Ishikawa (cell line): ENCODE results near the gene THAP3.

Experiments used
- CEBPB ChIP-seq: IDR thresholded peaks from 2 replicates; pipeline ENCODE4 v1.6.1; 2012
- CREB1 ChIP-seq: IDR thresholded peaks from 2 replicates; pipeline ENCODE4 v1.6.1; 2012; ENCODE audit warnings: low read depth
- EGR1 ChIP-seq: IDR thresholded peaks from 2 replicates; pipeline ENCODE4 v1.6.1; 2012
- EP300 ChIP-seq: IDR thresholded peaks from 2 replicates; pipeline ENCODE4 v1.6.1; 2012; ENCODE audit warnings: borderline replicate concordance
- FOXM1 ChIP-seq: IDR thresholded peaks from 2 replicates; pipeline ENCODE4 v1.6.1; 2012; ENCODE audit warnings: low read depth, borderline replicate concordance
- MAX ChIP-seq: IDR thresholded peaks from 2 replicates; pipeline ENCODE4 v1.6.1; 2012
- NFIC ChIP-seq: IDR thresholded peaks from 2 replicates; pipeline ENCODE4 v1.6.1; 2012
- RAD21 ChIP-seq: IDR thresholded peaks from 2 replicates; pipeline ENCODE4 v1.6.1; 2012; ENCODE audit warnings: low read depth
- REST ChIP-seq: IDR thresholded peaks from 2 replicates; pipeline ENCODE4 v1.6.1; 2012; ENCODE audit warnings: low read depth, mild to moderate bottlenecking
- TAF1 ChIP-seq: IDR thresholded peaks from 2 replicates; pipeline ENCODE4 v1.6.1; 2012; ENCODE audit warnings: low read depth, mild to moderate bottlenecking
- TCF12 ChIP-seq: IDR thresholded peaks from 2 replicates; pipeline ENCODE4 v1.6.1; 2012; ENCODE audit warnings: low read depth
- TEAD4 ChIP-seq: IDR thresholded peaks from 2 replicates; pipeline ENCODE4 v1.6.1; 2012
- USF1 ChIP-seq: IDR thresholded peaks from 2 replicates; pipeline ENCODE4 v1.6.1; 2012
- YY1 ChIP-seq: IDR thresholded peaks from 2 replicates; pipeline ENCODE4 v1.6.1; 2012; ENCODE audit warnings: low read depth
- ZBTB7A ChIP-seq: IDR thresholded peaks from 2 replicates; pipeline ENCODE4 v1.6.1; 2012; ENCODE audit warnings: low read depth

The THAP3 gene

GRCh38 chr1:6624710-6625583 is at the start of gene THAP3:
TSS of gene THAP3 (plus strand) at chr1:6624868. CDS start at chr1:6625219, 351 bp downstream.
- no peak for TF ChIP-seq EGR1
- TF ChIP-seq RAD21 = no peak
- TF ChIP-seq TEAD4 = no peak
- no peak for TF ChIP-seq CREB1
- TF ChIP-seq USF1 = 0 out of 2 replicates have a peak, but pooled peaks have one; percentile 11
- TF ChIP-seq ZBTB7A = peak; percentile 50
- TF ChIP-seq MAX = peak; percentile 34
- TF ChIP-seq FOXM1 = no peak
- no peak; the same call in 1 of the 2 replicates for TF ChIP-seq REST
- peak; percentile 97 for TF ChIP-seq YY1
- no peak for TF ChIP-seq EP300
- 0 out of 2 replicates have a peak, but pooled peaks have one; percentile 2 for TF ChIP-seq TCF12
- peak; percentile 53; the same call in 1 of the 2 replicates for TF ChIP-seq TAF1
- TF ChIP-seq NFIC = peak; percentile 65
- TF ChIP-seq CEBPB = no peak

GRCh38 chr1:6577831-6578525 is 46.7 kb upstream of the THAP3 start:
- TF ChIP-seq EGR1 (no peak), MAX (no peak), EP300 (no peak), TCF12 (no peak), CREB1 (no peak), RAD21 (no peak), ZBTB7A (no peak), YY1 (no peak), CEBPB (no peak), TEAD4 (no peak), NFIC (no peak), REST (no peak), TAF1 (no peak), FOXM1 (no peak), USF1 (no peak)

- TF ChIP-seq TAF1 = no peak
- TF ChIP-seq MAX = no peak
- TF ChIP-seq EP300 = no peak
- no peak for TF ChIP-seq TCF12
- no peak for TF ChIP-seq ZBTB7A
- no peak for TF ChIP-seq REST
- no peak for TF ChIP-seq EGR1
- TF ChIP-seq NFIC = no peak
- no peak for TF ChIP-seq TEAD4
- no peak for TF ChIP-seq CEBPB
- no peak for TF ChIP-seq FOXM1
- no peak for TF ChIP-seq CREB1
- TF ChIP-seq RAD21 = no peak
- no peak for TF ChIP-seq USF1
- TF ChIP-seq YY1 = no peak
Measured at GRCh38 chr1:6578624-6579373, 45.9 kb upstream of the THAP3 start.
